ENCODE measurements around the gene TIE1. TPM values are rescaled to one million over a fixed set of nuclear protein-coding genes. Genes with fewer than 3 reads are reported as not detected.

The TIE1 gene
- total RNA-seq, 1 donor from 2014 or later = 643 TPM

GRCh38 chr1:43358746-43359693 lies 58.2 kb downstream of the TIE1 start, which contains the start of gene CDC20:
CDC20 (plus strand) TSS chr1:43358981; CDS start chr1:43359216, 235 bp downstream.
- Mint-ChIP-seq H3K9me3 (ENCODE audit: unreplicated experiment) (no peaks in the 10 kb centered on the region), H3K4me1 (ENCODE audit: unreplicated experiment) (peaks cover 29% of the 10 kb centered on the region), H3K4me3 (ENCODE audit: unreplicated experiment) (peak within 1 kb of the TSS; percentile 92), H3K27me3 (ENCODE audit: unreplicated experiment) (peaks cover 10% of the 10 kb centered on the region), H3K36me3 (ENCODE audit: low read depth, unreplicated experiment) (peaks cover 23% of the 10 kb centered on the region), H3K27ac (ENCODE audit: unreplicated experiment) (peak within 1 kb of the TSS; percentile 86)
- TF ChIP-seq CTCF (IDR thresholded peaks at IDR 0.05; ENCODE audit: unreplicated experiment) = no peak
- peak; percentile 99 for DNase-seq (ENCODE audit: low spot score)

- peaks cover 8% of the 10 kb centered on the region for H3K27me3 Mint-ChIP-seq (ENCODE audit: unreplicated experiment)
- H3K4me1 Mint-ChIP-seq (ENCODE audit: unreplicated experiment) = peaks cover 31% of the 10 kb centered on the region
- no peak for TF ChIP-seq CTCF (IDR thresholded peaks at IDR 0.05; ENCODE audit: unreplicated experiment)
- no peak for DNase-seq (ENCODE audit: low spot score)
- no peaks in the 10 kb centered on the region for H3K9me3 Mint-ChIP-seq (ENCODE audit: unreplicated experiment)
- H3K36me3 Mint-ChIP-seq (ENCODE audit: low read depth, unreplicated experiment) = peaks cover 28% of the 10 kb centered on the region
- H3K27ac Mint-ChIP-seq (ENCODE audit: unreplicated experiment) = no peak overlapping the region
- H3K4me3 Mint-ChIP-seq (ENCODE audit: unreplicated experiment) = peak overlapping the region; percentile 92
These were observed 58.9 kb downstream of the TIE1 start for GRCh38 chr1:43359696-43360095.

GRCh38 chr1:43360616-43361015 lies 59.8 kb downstream of the TIE1 start:
- no peaks in the 10 kb centered on the region for H3K9me3 Mint-ChIP-seq (ENCODE audit: unreplicated experiment)
- TF ChIP-seq CTCF (IDR thresholded peaks at IDR 0.05; ENCODE audit: unreplicated experiment) = no peak
- peaks cover 39% of the 10 kb centered on the region for H3K4me1 Mint-ChIP-seq (ENCODE audit: unreplicated experiment)
- H3K27ac Mint-ChIP-seq (ENCODE audit: unreplicated experiment) = no peak overlapping the region
- H3K4me3 Mint-ChIP-seq (ENCODE audit: unreplicated experiment) = no peak overlapping the region
- DNase-seq (ENCODE audit: low spot score) = no peak
- H3K36me3 Mint-ChIP-seq (ENCODE audit: low read depth, unreplicated experiment) = peaks cover 30% of the 10 kb centered on the region
- H3K27me3 Mint-ChIP-seq (ENCODE audit: unreplicated experiment) = peaks cover 7% of the 10 kb centered on the region

- Mint-ChIP-seq H3K9me3 (ENCODE audit: unreplicated experiment) (no peaks in the 10 kb centered on the region), H3K4me3 (ENCODE audit: unreplicated experiment) (no peak overlapping the region), H3K4me1 (ENCODE audit: unreplicated experiment) (peaks cover 46% of the 10 kb centered on the region), H3K36me3 (ENCODE audit: low read depth, unreplicated experiment) (peaks cover 34% of the 10 kb centered on the region), H3K27ac (ENCODE audit: unreplicated experiment) (no peak overlapping the region), H3K27me3 (ENCODE audit: unreplicated experiment) (peaks cover 6% of the 10 kb centered on the region)
- no peak for DNase-seq (ENCODE audit: low spot score)
- TF ChIP-seq CTCF (IDR thresholded peaks at IDR 0.05; ENCODE audit: unreplicated experiment) = no peak
These were observed 62.6 kb downstream of the TIE1 start for GRCh38 chr1:43363283-43363934.

Measured in endothelial cell (in vitro differentiated cells).